HepG2 (cell line): Measurements from ENCODE around the gene CALN1. TPM values are rescaled to one million over a fixed set of nuclear protein-coding genes. Genes with fewer than 3 reads are reported as not detected.

ENCODE experiments used
- ATAC-seq: fragments of 200-7000 bp; cut with Tn5 transposase; 3 replicates; pipeline ENCODE4 v1.9.1; 2020; ENCODE audit warnings: mild to moderate bottlenecking, moderate library complexity
- BruUV-seq: library from RNA; stranded (reverse); fragments of 400-500 nt; replicated peaks from 2 replicates; lab custom pipeline; 2021; lab: Mats Ljungman, UMichigan
- CTCF ChIA-PET: fragments of 300-600 bp; formaldehyde crosslinking; extraction: SDS; loops from one replicate; lab custom pipeline; 2021; ENCODE audit warnings: low total read pairs, inconsistent platforms, low intra/inter-chr PET ratio; lab: Yijun Ruan, JAX
- POLR2A ChIA-PET: fragments of 350-600 bp; sonication (Branson Sonifier 250); formaldehyde crosslinking; loops from one replicate; lab custom pipeline; 2020; ENCODE audit warnings: antibody characterized with exemption, inconsistent platforms; lab: Yijun Ruan, JAX
- DNase-seq: peaks from one replicate; pipeline ENCODE4 v3.0.0-alpha.2; 2015; ENCODE audit warnings: low spot score
- FAIRE-seq: peaks from 3 replicates; lab custom pipeline; 2011; peaks lifted over from hg19 to GRCh38; lab: Jason Lieb, UNC
- H2AFZ ChIP-seq: one replicate; pipeline ENCODE4 v1.6.1; 2011; ENCODE audit warnings: low read length, inconsistent platforms
- H3K27ac ChIP-seq: fragments of 300-600 bp; 3 replicates; pipeline ENCODE4 v1.8.0; 2011; ENCODE audit warnings: mixed run types, mild to moderate bottlenecking, mixed read lengths, low read length, inconsistent platforms; ENCODE audit not compliant: insufficient read depth; ENCODE audit errors: extremely low read length
- H3K27me3 ChIP-seq, 2 experiments: fragments of 200-600 bp in 1 of 2; 2 replicates in 1 of 2; 3 replicates in 1 of 2; pipeline versions ENCODE4 v1.6.0 to v1.8.0; 2011; ENCODE audit warnings: low read length in 2 of 2, mild to moderate bottlenecking in 2 of 2, moderate library complexity in 2 of 2, inconsistent platforms in 1 of 2; ENCODE audit not compliant: insufficient read depth in 2 of 2, control insufficient read depth in 1 of 2
- H3K36me3 ChIP-seq, 2 experiments: fragments of 200-600 bp in 1 of 2; replicated peaks in 1 of 2; 2 replicates in 1 of 2; 3 replicates in 1 of 2; pipeline versions ENCODE4 v1.5.1 to v1.8.0; 2011; ENCODE audit warnings: low read length in 2 of 2, inconsistent platforms in 1 of 2; ENCODE audit not compliant: insufficient read depth in 2 of 2, control insufficient read depth in 1 of 2
- H3K4me1 ChIP-seq: 2 replicates; pipeline ENCODE4 v1.5.1; 2012; ENCODE audit warnings: low read length, inconsistent platforms; ENCODE audit not compliant: insufficient read depth
- H3K4me2 ChIP-seq: 2 replicates; pipeline ENCODE4 v1.6.0; 2011; ENCODE audit warnings: low read depth, low read length, inconsistent platforms
- H3K4me3 ChIP-seq, 3 experiments: fragments of 200-600 bp in 1 of 3; sonication (generic), shearing (Covaris generic) in 1 of 3; replicated peaks in 1 of 3; 2 replicates each; pipeline ENCODE4 v1.5.1; 2011 to 2016; ENCODE audit warnings: low read length in 3 of 3, inconsistent platforms in 2 of 3, low read depth in 2 of 3, mild to moderate bottlenecking in 2 of 3, control low read depth in 1 of 3, mixed read lengths in 1 of 3; ENCODE audit not compliant: insufficient read depth in 1 of 3
- H3K79me2 ChIP-seq: one replicate; pipeline ENCODE4 v1.6.1; 2011; ENCODE audit warnings: low read length, inconsistent platforms; ENCODE audit not compliant: insufficient read depth
- H3K9ac ChIP-seq: 2 replicates; pipeline ENCODE4 v1.6.0; 2011; ENCODE audit warnings: mild to moderate bottlenecking, low read depth, low read length, inconsistent platforms; ENCODE audit not compliant: insufficient read depth
- H3K9me3 ChIP-seq: 2 replicates; pipeline ENCODE4 v1.5.1; 2012; ENCODE audit warnings: mild to moderate bottlenecking, low read length
- H4K20me1 ChIP-seq: 2 replicates; pipeline ENCODE4 v1.6.0; 2011; ENCODE audit warnings: inconsistent platforms, mild to moderate bottlenecking, low read length, moderate library complexity; ENCODE audit not compliant: insufficient read depth
- GLI4 ChIP-seq: sonication (generic); formaldehyde crosslinking; IDR thresholded peaks from 2 replicates; pipeline ENCODE4 v1.5.1; 2020; ENCODE audit warnings: missing genetic modification reagents, mild to moderate bottlenecking, moderate library complexity, borderline replicate concordance
- MATR3 ChIP-seq: sonication (generic); formaldehyde crosslinking; IDR thresholded peaks from 2 replicates; pipeline ENCODE4 v1.4.0; 2020; ENCODE audit warnings: missing genetic modification reagents
- RAD51 ChIP-seq: fragments of 450-650 bp; IDR thresholded peaks from 2 replicates; pipeline ENCODE4 v1.6.1; 2016; ENCODE audit warnings: borderline replicate concordance
- RBM22 ChIP-seq: fragments of 200-400 bp; formaldehyde crosslinking; optimal IDR thresholded peaks from 2 replicates; pipeline ENCODE3; 2017; ENCODE audit warnings: mild to moderate bottlenecking, low read length, moderate library complexity
- SRF ChIP-seq: IDR thresholded peaks from 2 replicates; pipeline ENCODE4 v1.6.1; 2011; ENCODE audit warnings: mild to moderate bottlenecking, low read depth, low read length, moderate library complexity
- ZNF460 ChIP-seq: sonication (generic); formaldehyde crosslinking; IDR thresholded peaks from 2 replicates; pipeline ENCODE4 v1.5.1; 2020; ENCODE audit warnings: missing genetic modification reagents, mild to moderate bottlenecking, borderline replicate concordance
- ZNF766 ChIP-seq: sonication (generic); formaldehyde crosslinking; IDR thresholded peaks from 2 replicates; pipeline ENCODE4 v1.5.0; 2020; ENCODE audit warnings: missing genetic modification reagents, borderline replicate concordance
- WGBS: methylation state at CpG from one replicate; pipeline ENCODE4 v1.1.6; 2017; ENCODE audit warnings: low lambda C conversion rate; 5-methylcytosine and 5-hydroxymethylcytosine counted together
- in situ Hi-C: cut with HindIII; loops from 2 replicates; pipeline ENCODE4 v1.10.0; 2017; ENCODE audit warnings: low pct_unique_long_range_greater_than_20kb; ENCODE audit not compliant: extremely low pct_ligation_motif_present
- intact Hi-C: fragments of 100-400 bp; cut with micrococcal nuclease; formaldehyde crosslinking; loops from one replicate; pipeline ENCODE4 v1.10.0; 2022; ENCODE audit not compliant: unreplicated experiment
- polyA plus RNA-seq, 8 experiments: library from polyadenylated mRNA; depleted of rRNA in 3 of 8; stranded (reverse) in 7 of 8; unstranded in 1 of 8; fragments of >200 nt; fragmentation: Illumina TruSeq in 4 of 8; extraction: Trizol in 4 of 8; gene quantifications; 2 replicates each; pipeline versions ENCODE4 v1.2.1 to v1.2.3, GENCODE V29; 2011 to 2016; ENCODE audit warnings: low read depth in 4 of 8, missing spikeins in 1 of 8, mixed read lengths in 1 of 8; ENCODE audit not compliant: insufficient read depth in 1 of 8
- total RNA-seq, 5 experiments: library from RNA; depleted of rRNA; stranded (reverse); fragments of >200 nt; fragmentation: Illumina TruSeq; extraction: Trizol; gene quantifications; 2 replicates each; pipeline ENCODE4 v1.2.3, GENCODE V29; 2016; ENCODE audit warnings: low read depth in 1 of 5
- TF ChIP-seq, protein P1 (sequence below): sonication (generic); formaldehyde crosslinking; IDR thresholded peaks from 2 replicates; pipeline ENCODE4 v1.4.0; 2020; ENCODE audit warnings: missing genetic modification reagents; ENCODE audit errors: not compliant biosample characterization
- TF ChIP-seq, protein P2 (sequence below): sonication (generic); formaldehyde crosslinking; conservative IDR thresholded peaks from 2 replicates; pipeline ENCODE4 v1.8.0; 2022; ENCODE audit warnings: mild to moderate bottlenecking, moderate library complexity, missing genetic modification reagents
- TF ChIP-seq, protein P3 (sequence below): sonication (generic); formaldehyde crosslinking; IDR thresholded peaks from 2 replicates; pipeline ENCODE4 v1.9.0; 2021; ENCODE audit warnings: missing genetic modification reagents, borderline replicate concordance

The CALN1 gene
- total and polyA plus RNA-seq, 2 of the 13 experiments (the other 11 are each of a cell fraction or from before 2014, with no cell fraction given), result not detected

GRCh38 chr7:71912476-71912875 is 499.7 kb downstream of the CALN1 start:
- 16% methylated on average over 4 of the region's 4 CpGs for WGBS
- in situ Hi-C loops (no loop called here), intact Hi-C loops (no loop called here)
- H3K27me3 ChIP-seq, result no peaks in the 10 kb centered on the region; a peak in 1 of 5 replicates
- H3K4me3 ChIP-seq, result no peak overlapping the region
- DNase-seq, result no peak
- H3K4me2 ChIP-seq, result no peak overlapping the region
- H3K79me2 ChIP-seq, result no peaks in the 10 kb centered on the region
- CTCF ChIA-PET, result no interaction called here
- no peaks in the 10 kb centered on the region for H3K36me3 ChIP-seq
- H3K27ac ChIP-seq, result no peak overlapping the region
- no peaks in the 10 kb centered on the region for H4K20me1 ChIP-seq
- no peak overlapping the region for H2AFZ ChIP-seq
- no peak for FAIRE-seq
- TF ChIP-seq ZNF460 (CRISPR knock-in tag) (no peak), RBM22 (no peak), MATR3 (CRISPR knock-in tag) (no peak), SRF (no peak), ZNF766 (CRISPR knock-in tag) (no peak), RAD51 (no peak), GLI4 (no peak)
- TF ChIP-seq, protein P1, sequence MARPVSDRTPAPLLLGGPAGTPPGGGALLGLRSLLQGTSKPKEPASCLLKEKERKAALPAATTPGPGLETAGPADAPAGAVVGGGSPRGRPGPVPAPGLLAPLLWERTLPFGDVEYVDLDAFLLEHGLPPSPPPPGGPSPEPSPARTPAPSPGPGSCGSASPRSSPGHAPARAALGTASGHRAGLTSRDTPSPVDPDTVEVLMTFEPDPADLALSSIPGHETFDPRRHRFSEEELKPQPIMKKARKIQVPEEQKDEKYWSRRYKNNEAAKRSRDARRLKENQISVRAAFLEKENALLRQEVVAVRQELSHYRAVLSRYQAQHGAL (CRISPR knock-in tag), result no peak
- TF ChIP-seq, protein P2, sequence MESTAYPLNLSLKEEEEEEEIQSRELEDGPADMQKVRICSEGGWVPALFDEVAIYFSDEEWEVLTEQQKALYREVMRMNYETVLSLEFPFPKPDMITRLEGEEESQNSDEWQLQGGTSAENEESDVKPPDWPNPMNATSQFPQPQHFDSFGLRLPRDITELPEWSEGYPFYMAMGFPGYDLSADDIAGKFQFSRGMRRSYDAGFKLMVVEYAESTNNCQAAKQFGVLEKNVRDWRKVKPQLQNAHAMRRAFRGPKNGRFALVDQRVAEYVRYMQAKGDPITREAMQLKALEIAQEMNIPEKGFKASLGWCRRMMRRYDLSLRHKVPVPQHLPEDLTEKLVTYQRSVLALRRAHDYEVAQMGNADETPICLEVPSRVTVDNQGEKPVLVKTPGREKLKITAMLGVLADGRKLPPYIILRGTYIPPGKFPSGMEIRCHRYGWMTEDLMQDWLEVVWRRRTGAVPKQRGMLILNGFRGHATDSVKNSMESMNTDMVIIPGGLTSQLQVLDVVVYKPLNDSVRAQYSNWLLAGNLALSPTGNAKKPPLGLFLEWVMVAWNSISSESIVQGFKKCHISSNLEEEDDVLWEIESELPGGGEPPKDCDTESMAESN (CRISPR knock-in tag), result no peak
- TF ChIP-seq, protein P3, sequence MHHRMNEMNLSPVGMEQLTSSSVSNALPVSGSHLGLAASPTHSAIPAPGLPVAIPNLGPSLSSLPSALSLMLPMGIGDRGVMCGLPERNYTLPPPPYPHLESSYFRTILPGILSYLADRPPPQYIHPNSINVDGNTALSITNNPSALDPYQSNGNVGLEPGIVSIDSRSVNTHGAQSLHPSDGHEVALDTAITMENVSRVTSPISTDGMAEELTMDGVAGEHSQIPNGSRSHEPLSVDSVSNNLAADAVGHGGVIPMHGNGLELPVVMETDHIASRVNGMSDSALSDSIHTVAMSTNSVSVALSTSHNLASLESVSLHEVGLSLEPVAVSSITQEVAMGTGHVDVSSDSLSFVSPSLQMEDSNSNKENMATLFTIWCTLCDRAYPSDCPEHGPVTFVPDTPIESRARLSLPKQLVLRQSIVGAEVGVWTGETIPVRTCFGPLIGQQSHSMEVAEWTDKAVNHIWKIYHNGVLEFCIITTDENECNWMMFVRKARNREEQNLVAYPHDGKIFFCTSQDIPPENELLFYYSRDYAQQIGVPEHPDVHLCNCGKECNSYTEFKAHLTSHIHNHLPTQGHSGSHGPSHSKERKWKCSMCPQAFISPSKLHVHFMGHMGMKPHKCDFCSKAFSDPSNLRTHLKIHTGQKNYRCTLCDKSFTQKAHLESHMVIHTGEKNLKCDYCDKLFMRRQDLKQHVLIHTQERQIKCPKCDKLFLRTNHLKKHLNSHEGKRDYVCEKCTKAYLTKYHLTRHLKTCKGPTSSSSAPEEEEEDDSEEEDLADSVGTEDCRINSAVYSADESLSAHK (CRISPR knock-in tag), result no peak
- no peak overlapping the region for H3K9ac ChIP-seq
- BruUV-seq, result no TSS peak
- ATAC-seq, result no peak
- no peaks in the 10 kb centered on the region for H3K9me3 ChIP-seq
- H3K4me1 ChIP-seq, result no peaks in the 10 kb centered on the region
- POLR2A ChIA-PET, result no interaction called here
